GM10248 (cell line): ENCODE results near the gene KCNG2.

Experiments used
- CTCF ChIA-PET: fragments of 300-600 bp; sonication (Branson Sonifier 250); formaldehyde crosslinking; extraction: SDS; loops from one replicate; lab custom pipeline; 2021; ENCODE audit warnings: antibody characterized with exemption; lab: Yijun Ruan, JAX
- POLR2A ChIA-PET: fragments of 350-650 bp; sonication (Branson Sonifier 250); formaldehyde crosslinking; extraction: SDS; loops from one replicate; lab custom pipeline; 2020; ENCODE audit warnings: antibody characterized with exemption; lab: Yijun Ruan, JAX
- DNase-seq: peaks from one replicate; pipeline ENCODE4 v3.0.0; 2012; ENCODE audit errors: extremely low spot score
- CTCF ChIP-seq: IDR thresholded peaks from 2 replicates; pipeline ENCODE4 v1.5.1; 2012; ENCODE audit warnings: mild to moderate bottlenecking, low read depth; ENCODE audit errors: extremely low read depth, missing control alignments, control extremely low read depth

Gene KCNG2

GRCh38 chr18:79883461-79884293 lies 85.9 kb downstream of the KCNG2 start:
- POLR2A ChIA-PET: interaction anchor here (0.6 kb wide), 1 partner anchor 56 kb away, joined by 3 read pairs; no protein-coding TSS in a partner anchor
- CTCF ChIA-PET: no interaction called here
- no peak for DNase-seq
- no peak for TF ChIP-seq CTCF

- DNase-seq: no peak
- CTCF ChIA-PET: no interaction called here
- TF ChIP-seq CTCF: no peak
- POLR2A ChIA-PET: no interaction called here
Observed at GRCh38 chr18:79884294-79884962, 86.7 kb downstream of the KCNG2 start.

GRCh38 chr18:79884963-79885728 lies 87.4 kb downstream of the KCNG2 start:
- ChIA-PET CTCF (no interaction called here), POLR2A (no interaction called here)
- TF ChIP-seq CTCF: no peak
- DNase-seq: no peak

GRCh38 chr18:79887181-79888000 lies 89.7 kb downstream of the KCNG2 start:
- no peak for TF ChIP-seq CTCF
- ChIA-PET CTCF (no interaction called here), POLR2A (no interaction called here)
- no peak for DNase-seq

- POLR2A ChIA-PET: no interaction called here
- DNase-seq: no peak
- CTCF ChIA-PET: no interaction called here
- no peak for TF ChIP-seq CTCF
Observed at GRCh38 chr18:79888016-79888415, 90.3 kb downstream of the KCNG2 start.
